PC-9 (cell line): Measurements from ENCODE around the gene KDM6A. TPM values are rescaled to one million over a fixed set of nuclear protein-coding genes. Genes with fewer than 3 reads are reported as not detected.
"Not testable (repeated sequence)": the region's sequence is repeated elsewhere in the genome, so short reads cannot be mapped to it uniquely, and the experiment has no call there.

ENCODE experiments used
- BruUV-seq: library from RNA; stranded (reverse); fragments of 400-500 nt; replicated peaks from 2 replicates; lab custom pipeline; 2021; lab: Mats Ljungman, UMichigan
- CTCF ChIA-PET: fragments of 300-600 bp; sonication (Branson Sonifier 250); formaldehyde crosslinking; loops from one replicate; lab custom pipeline; 2022; ENCODE audit warnings: antibody characterized with exemption; lab: Charles Lee
- POLR2A ChIA-PET: fragments of 300-600 bp; sonication (Branson Sonifier 250); formaldehyde crosslinking; loops from one replicate; lab custom pipeline; 2022; ENCODE audit warnings: antibody characterized with exemption; ENCODE audit not compliant: unreplicated experiment; lab: Charles Lee
- DNase-seq, 2 experiments: peaks; one replicate each; pipeline versions ENCODE4 v3.0.0 to v3.0.0-alpha.2; 2015 to 2022; ENCODE audit warnings: mixed read lengths in 1 of 2
- H2AFZ ChIP-seq: fragments of 200-600 bp; sonication (generic); 2 replicates; pipeline ENCODE4 v1.8.1; 2017; ENCODE audit warnings: antibody characterized with exemption
- H3F3A ChIP-seq: fragments of 200-600 bp; sonication (generic); 2 replicates; pipeline ENCODE4 v1.8.1; 2017; ENCODE audit warnings: antibody characterized with exemption, mild to moderate bottlenecking, low read depth; ENCODE audit not compliant: insufficient read depth
- H3K27ac ChIP-seq: fragments of 200-600 bp; sonication (generic); 2 replicates; pipeline ENCODE4 v1.6.1; 2016; ENCODE audit warnings: mixed run types
- H3K27me3 ChIP-seq: fragments of 200-600 bp; sonication (generic); 2 replicates; pipeline ENCODE4 v1.6.1; 2016; ENCODE audit warnings: low read depth, mixed run types; ENCODE audit not compliant: insufficient read depth
- H3K36me3 ChIP-seq: fragments of 200-600 bp; sonication (generic); 2 replicates; pipeline ENCODE4 v1.6.1; 2016; ENCODE audit warnings: low read depth, mixed run types
- H3K4me1 ChIP-seq: fragments of 200-600 bp; sonication (generic); replicated peaks from 2 replicates; pipeline ENCODE4 v1.6.1; 2016; ENCODE audit warnings: mixed run types; ENCODE audit not compliant: insufficient read depth
- H3K4me2 ChIP-seq: fragments of 200-600 bp; sonication (generic); 2 replicates; pipeline ENCODE4 v1.6.1; 2017; ENCODE audit warnings: mixed run types
- H3K4me3 ChIP-seq: fragments of 200-600 bp; sonication (generic); 2 replicates; pipeline ENCODE4 v1.6.1; 2016; ENCODE audit warnings: mixed run types
- H3K79me2 ChIP-seq: fragments of 200-600 bp; sonication (generic); 2 replicates; pipeline ENCODE4 v1.6.1; 2017; ENCODE audit warnings: low read depth, mixed run types
- H3K9me2 ChIP-seq: fragments of 200-600 bp; sonication (generic); 2 replicates; pipeline ENCODE4 v1.8.1; 2017; ENCODE audit warnings: mild to moderate bottlenecking; ENCODE audit not compliant: insufficient read depth
- H3K9me3 ChIP-seq: fragments of 200-600 bp; sonication (generic); 2 replicates; pipeline ENCODE4 v1.8.1; 2016; ENCODE audit warnings: low read depth; ENCODE audit not compliant: insufficient read depth
- H4K20me1 ChIP-seq: fragments of 200-600 bp; sonication (generic); 2 replicates; pipeline ENCODE4 v1.8.1; 2017; ENCODE audit not compliant: insufficient read depth
- CTCF ChIP-seq: fragments of 200-600 bp; sonication (generic); conservative IDR thresholded peaks from 2 replicates; pipeline ENCODE4 v1.6.1; 2017; ENCODE audit warnings: mixed run types, antibody characterized with exemption, mild to moderate bottlenecking, moderate library complexity
- EZH2 ChIP-seq: fragments of 200-600 bp; sonication (generic); IDR thresholded peaks from 2 replicates; pipeline ENCODE4 v1.8.0; 2017; ENCODE audit warnings: antibody characterized with exemption, low read depth
- intact Hi-C: fragments of 100-400 bp; cut with micrococcal nuclease; formaldehyde crosslinking; loops from one replicate; pipeline ENCODE4 v1.10.0; 2022; ENCODE audit not compliant: unreplicated experiment
- total RNA-seq: library from RNA; stranded (reverse); gene quantifications from 2 replicates; pipeline ENCODE4 v1.2.3, GENCODE V29; 2021

The KDM6A gene
- total RNA-seq, 1 experiment from 2014 or later, result 20.5 TPM

GRCh38 chrX:45134315-45134731 lies 261.3 kb downstream of the KDM6A start:
- Histone ChIP-seq H4K20me1 (no peaks in the 10 kb centered on the region), H3K79me2 (no peaks in the 10 kb centered on the region), H3F3A (no peaks in the 10 kb centered on the region), H3K9me2 (no peaks in the 10 kb centered on the region), H3K4me3 (no peak overlapping the region), H3K9me3 (no peaks in the 10 kb centered on the region), H3K27ac (no peak overlapping the region), H3K36me3 (no peaks in the 10 kb centered on the region), H3K27me3 (no peaks in the 10 kb centered on the region), H3K4me2 (no peak overlapping the region), H2AFZ (no peak overlapping the region), H3K4me1 (no peaks in the 10 kb centered on the region)
- ChIA-PET POLR2A (no interaction called here), CTCF (no interaction called here)
- intact Hi-C loops, result no loop called here
- no peak for DNase-seq
- TF ChIP-seq CTCF (no peak), EZH2 (no peak)
- no TSS peak for BruUV-seq

- no peak overlapping the region for H3K4me2 ChIP-seq
- H3K79me2 ChIP-seq, result no peaks in the 10 kb centered on the region
- CTCF ChIA-PET, result no interaction called here
- H3K27ac ChIP-seq, result no peak overlapping the region
- H3K27me3 ChIP-seq, result no peaks in the 10 kb centered on the region
- H3F3A ChIP-seq, result no peaks in the 10 kb centered on the region
- H3K4me1 ChIP-seq, result no peaks in the 10 kb centered on the region
- BruUV-seq, result no TSS peak
- no peaks in the 10 kb centered on the region for H3K9me2 ChIP-seq
- H2AFZ ChIP-seq, result no peak overlapping the region
- no peaks in the 10 kb centered on the region for H3K9me3 ChIP-seq
- intact Hi-C loops, result no loop called here
- no peak for DNase-seq
- no peaks in the 10 kb centered on the region for H3K36me3 ChIP-seq
- TF ChIP-seq EZH2, result no peak
- no peak for TF ChIP-seq CTCF
- no peaks in the 10 kb centered on the region for H4K20me1 ChIP-seq
- POLR2A ChIA-PET, result interaction anchor here (0.6 kb wide), 1 partner anchor 73 kb away, joined by 5 read pairs; no protein-coding TSS in a partner anchor
- no peak overlapping the region for H3K4me3 ChIP-seq
These were observed 261.8 kb downstream of the KDM6A start for GRCh38 chrX:45134775-45135174.

- intact Hi-C loops, H3K79me2 ChIP-seq, BruUV-seq, H3K9me3 ChIP-seq, H3K36me3 ChIP-seq, H3F3A ChIP-seq, H4K20me1 ChIP-seq, H3K27me3 ChIP-seq, H2AFZ ChIP-seq, H3K4me3 ChIP-seq, H3K4me2 ChIP-seq, H3K27ac ChIP-seq, H3K9me2 ChIP-seq, DNase-seq, H3K4me1 ChIP-seq, CTCF ChIA-PET: not testable (repeated sequence)
- POLR2A ChIA-PET, result interaction anchor here (0.6 kb wide), 1 partner anchor 74 kb away, joined by 5 read pairs; no protein-coding TSS in a partner anchor
These were observed 262.5 kb downstream of the KDM6A start for GRCh38 chrX:45135391-45136075.
